CD8-positive, alpha-beta memory T cell (primary cell): ENCODE results near the gene MED10. TPM values are rescaled to one million over a fixed set of nuclear protein-coding genes. Genes with fewer than 3 reads are reported as not detected.

Experiments
- CTCF ChIA-PET: fragments of 350-600 bp; sonication (Branson Sonifier 250); formaldehyde crosslinking; loops from one replicate; lab custom pipeline; 2021; ENCODE audit warnings: antibody characterized with exemption; lab: Charles Lee
- POLR2A ChIA-PET: fragments of 350-600 bp; sonication (Branson Sonifier 250); formaldehyde crosslinking; loops from one replicate; lab custom pipeline; 2021; ENCODE audit warnings: antibody characterized with exemption; lab: Charles Lee
- DNase-seq, 5 donors: peaks; one replicate each; pipeline versions ENCODE4 v3.0.0 to v3.0.0-alpha.2; 2020 to 2022; ENCODE audit warnings: mixed read lengths in 1 of 5
- H3K27ac ChIP-seq: one replicate; pipeline ENCODE4 v1.7.0; 2013; ENCODE audit warnings: low read depth, mild to moderate bottlenecking, low read length, moderate library complexity
- H3K27me3 ChIP-seq: 2 replicates; pipeline ENCODE4 v1.7.0; 2013; ENCODE audit warnings: low read length, mild to moderate bottlenecking; ENCODE audit not compliant: insufficient read depth, poor library complexity, severe bottlenecking
- H3K36me3 ChIP-seq: 2 replicates; pipeline ENCODE4 v1.7.0; 2013; ENCODE audit warnings: mild to moderate bottlenecking, low read length, moderate library complexity; ENCODE audit not compliant: insufficient read depth
- H3K4me1 ChIP-seq: 2 replicates; pipeline ENCODE4 v1.7.0; 2013; ENCODE audit warnings: mild to moderate bottlenecking, low read length, moderate library complexity; ENCODE audit not compliant: insufficient read depth
- H3K4me3 ChIP-seq: 2 replicates; pipeline ENCODE4 v1.7.0; 2013; ENCODE audit warnings: mild to moderate bottlenecking, low read length
- H3K9me3 ChIP-seq: 2 replicates; pipeline ENCODE4 v1.7.0; 2013; ENCODE audit warnings: mild to moderate bottlenecking, low read length
- H3K27ac Mint-ChIP-seq, 8 donors: one replicate each; pipeline ENCODE4 v1.8.0; 2020 to 2021; ENCODE audit warnings: mixed read lengths in 8 of 8, mild to moderate bottlenecking in 6 of 8, inconsistent platforms in 3 of 8, moderate library complexity in 3 of 8
- H3K27me3 Mint-ChIP-seq, 2 donors: one replicate each; pipeline ENCODE4 v1.8.0; 2020 to 2021; ENCODE audit warnings: mixed read lengths in 2 of 2, mild to moderate bottlenecking in 1 of 2, moderate library complexity in 1 of 2
- H3K36me3 Mint-ChIP-seq, 3 donors: one replicate each; pipeline ENCODE4 v1.8.0; 2020 to 2021; ENCODE audit warnings: mixed read lengths in 3 of 3, inconsistent platforms in 1 of 3, mild to moderate bottlenecking in 1 of 3
- H3K4me1 Mint-ChIP-seq, 3 donors: one replicate each; pipeline ENCODE4 v1.8.0; 2020 to 2021; ENCODE audit warnings: mixed read lengths in 3 of 3, inconsistent platforms in 1 of 3, mild to moderate bottlenecking in 1 of 3
- H3K4me3 Mint-ChIP-seq, 7 donors: one replicate each; pipeline ENCODE4 v1.8.0; 2020 to 2021; ENCODE audit warnings: mixed read lengths in 7 of 7, mild to moderate bottlenecking in 6 of 7, moderate library complexity in 4 of 7, inconsistent platforms in 2 of 7
- H3K9me3 Mint-ChIP-seq, 5 donors: one replicate each; pipeline ENCODE4 v1.8.0; 2020 to 2022; ENCODE audit warnings: mixed read lengths in 5 of 5, mild to moderate bottlenecking in 3 of 5, moderate library complexity in 2 of 5, inconsistent platforms in 1 of 5
- polyA plus RNA-seq: library from polyadenylated mRNA; unstranded; fragments of 300-500 nt; fragmentation: Illumina TruSeq; gene quantifications from one replicate; pipeline ENCODE4 v1.2.3, GENCODE V29; 2021
- total RNA-seq, 2 experiments: library from RNA; stranded (reverse); gene quantifications; one replicate each; pipeline ENCODE4 v1.2.3, GENCODE V29; 2021

The MED10 gene
- total and polyA plus RNA-seq, 3 experiments from 2014 or later: 58.8 to 118 (median 66.8) TPM

DNA sequence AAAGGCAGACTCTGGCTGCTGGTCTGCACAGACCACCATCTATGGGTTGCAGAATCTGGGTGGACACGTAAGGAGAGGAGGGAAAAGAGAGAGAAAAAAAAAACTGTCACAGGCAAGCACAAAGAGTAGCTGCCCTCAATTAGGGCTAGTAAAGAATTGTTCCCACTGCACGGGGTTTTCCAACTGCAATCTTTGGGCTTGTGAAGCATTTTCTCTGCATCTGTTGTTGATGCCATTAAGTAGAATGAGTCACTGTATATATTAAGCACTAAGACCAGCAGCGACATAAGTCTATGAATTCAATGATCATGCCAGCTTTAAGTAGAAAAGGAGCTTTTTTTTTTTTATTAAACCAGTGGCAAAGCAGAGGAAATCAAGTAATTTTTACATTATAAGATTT is 40.2 kb downstream of the MED10 start:
- Mint-ChIP-seq H3K27me3 (peaks cover 6 to 7% of the 10 kb centered on the region in 2 donors), H3K4me3 (no peak overlapping the region), H3K27ac (no peak overlapping the region), H3K4me1 (no peaks in the 10 kb centered on the region), H3K36me3 (peaks cover 1 to 13% (median 13%) of the 10 kb centered on the region in 3 donors), H3K9me3 (no peaks in the 10 kb centered on the region)
- H3K36me3 ChIP-seq: no peaks in the 10 kb centered on the region
- no peak overlapping the region for H3K4me3 ChIP-seq
- no peak for DNase-seq
- no peaks in the 10 kb centered on the region for H3K9me3 ChIP-seq
- POLR2A ChIA-PET: no interaction called here
- H3K27me3 ChIP-seq: no peaks in the 10 kb centered on the region
- H3K4me1 ChIP-seq: no peaks in the 10 kb centered on the region
- CTCF ChIA-PET: no interaction called here
- H3K27ac ChIP-seq: no peak overlapping the region

DNA sequence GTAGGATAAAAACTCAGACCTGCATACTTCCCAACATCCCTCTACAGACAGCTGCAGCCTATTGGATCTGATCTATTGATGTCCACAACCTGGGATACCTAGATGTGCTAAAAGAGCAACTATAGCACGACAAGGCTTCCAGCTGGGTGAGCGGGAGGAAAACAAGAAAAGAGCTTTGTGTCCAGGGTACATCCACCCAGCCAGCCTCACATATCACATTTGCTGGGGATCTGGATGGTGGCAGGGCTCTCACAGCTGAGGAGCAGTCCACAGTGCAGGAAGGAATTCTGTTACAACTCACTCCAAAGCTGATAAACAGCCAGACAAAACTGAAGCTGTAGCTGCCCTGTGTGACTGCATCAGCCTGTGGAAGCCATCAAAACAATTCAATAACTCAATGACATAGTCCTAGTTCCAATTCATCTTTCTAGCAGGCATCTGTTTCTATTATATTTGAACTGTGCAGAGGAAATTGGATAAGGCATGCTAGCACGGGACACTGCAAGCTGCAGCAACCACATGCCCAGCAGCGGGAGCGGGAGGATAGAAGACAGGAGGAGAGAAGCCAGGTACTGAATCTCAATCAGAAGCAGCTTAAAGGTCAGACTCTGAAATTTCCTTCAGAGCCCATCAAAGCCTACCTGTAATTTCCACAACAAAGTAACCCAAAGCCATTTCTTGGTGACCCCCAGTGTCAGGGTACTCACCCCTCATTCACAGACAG is 45.0 kb downstream of the MED10 start:
- no peaks in the 10 kb centered on the region for H3K4me1 Mint-ChIP-seq
- no peak for DNase-seq
- CTCF ChIA-PET: no interaction called here
- H3K4me3 Mint-ChIP-seq: no peak overlapping the region
- H3K27ac Mint-ChIP-seq: no peak overlapping the region
- no peaks in the 10 kb centered on the region for H3K9me3 ChIP-seq
- no peaks in the 10 kb centered on the region for H3K4me1 ChIP-seq
- H3K4me3 ChIP-seq: no peak overlapping the region
- H3K9me3 Mint-ChIP-seq: peaks cover 13 to 18% (median 16%) of the 10 kb centered on the region in 5 donors
- POLR2A ChIA-PET: no interaction called here
- peaks cover 0 to 4% of the 10 kb centered on the region in 2 donors for H3K27me3 Mint-ChIP-seq
- H3K27me3 ChIP-seq: no peaks in the 10 kb centered on the region
- H3K27ac ChIP-seq: no peak overlapping the region
- peaks cover 9 to 39% (median 21%) of the 10 kb centered on the region in 3 donors for H3K36me3 Mint-ChIP-seq
- H3K36me3 ChIP-seq: no peaks in the 10 kb centered on the region

DNA sequence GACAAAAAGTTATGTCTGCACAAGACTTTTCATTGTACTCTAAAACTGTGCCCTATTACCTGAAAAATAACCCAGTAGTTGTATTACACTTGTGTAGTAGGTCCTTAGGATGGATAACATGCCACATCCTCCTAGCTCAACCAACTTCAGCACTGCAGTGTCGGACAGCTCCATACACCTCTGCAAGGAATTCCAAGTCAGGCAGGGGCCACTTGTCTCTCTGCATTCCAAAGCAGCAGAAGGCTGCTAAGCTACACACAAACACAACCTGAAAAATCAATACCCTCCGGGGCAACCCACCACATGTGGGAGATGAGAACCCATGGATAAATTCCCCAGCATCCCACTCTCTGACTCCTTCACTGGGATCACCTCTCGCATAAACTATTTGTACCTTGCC is 50.2 kb downstream of the MED10 start:
- no peak for DNase-seq
- Mint-ChIP-seq H3K27me3 (no peaks in the 10 kb centered on the region), H3K4me1 (no peaks in the 10 kb centered on the region), H3K27ac (no peak overlapping the region), H3K4me3 (no peak overlapping the region), H3K9me3 (peaks cover 13 to 18% (median 16%) of the 10 kb centered on the region in 5 donors), H3K36me3 (peaks cover 7 to 31% (median 8%) of the 10 kb centered on the region in 3 donors)
- no peaks in the 10 kb centered on the region for H3K4me1 ChIP-seq
- no peak overlapping the region for H3K27ac ChIP-seq
- H3K36me3 ChIP-seq: no peaks in the 10 kb centered on the region
- ChIA-PET CTCF (no interaction called here), POLR2A (no interaction called here)
- no peaks in the 10 kb centered on the region for H3K9me3 ChIP-seq
- H3K27me3 ChIP-seq: no peaks in the 10 kb centered on the region
- no peak overlapping the region for H3K4me3 ChIP-seq

DNA sequence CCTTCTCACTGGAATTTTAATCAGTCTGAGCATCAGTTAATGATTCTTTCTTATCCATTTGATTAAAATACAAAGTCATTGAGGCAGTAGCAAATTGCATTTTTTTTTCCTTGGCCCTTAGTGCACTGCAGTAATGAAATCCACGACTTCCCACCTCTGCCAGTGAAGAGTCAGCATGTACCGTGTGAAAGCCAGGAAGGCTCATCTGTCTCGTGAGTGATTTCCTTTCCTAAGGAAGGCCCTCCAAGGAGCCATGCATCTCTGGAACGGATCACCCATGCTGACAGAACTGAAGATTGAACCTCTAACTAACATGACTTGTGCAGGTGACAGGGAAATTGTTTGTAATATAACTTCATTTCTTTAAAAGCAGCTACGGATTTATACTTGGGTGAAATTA is 51.6 kb downstream of the MED10 start:
- Histone ChIP-seq H3K4me3 (no peak overlapping the region), H3K27ac (no peak overlapping the region), H3K9me3 (no peaks in the 10 kb centered on the region), H3K36me3 (no peaks in the 10 kb centered on the region), H3K27me3 (no peaks in the 10 kb centered on the region), H3K4me1 (no peaks in the 10 kb centered on the region)
- Mint-ChIP-seq H3K36me3 (peaks cover 4 to 24% (median 7%) of the 10 kb centered on the region in 3 donors), H3K4me3 (no peak overlapping the region), H3K4me1 (no peaks in the 10 kb centered on the region), H3K9me3 (peaks cover 13 to 18% (median 16%) of the 10 kb centered on the region in 5 donors), H3K27me3 (no peaks in the 10 kb centered on the region), H3K27ac (no peak overlapping the region)
- ChIA-PET CTCF (no interaction called here), POLR2A (no interaction called here)
- no peak for DNase-seq

DNA sequence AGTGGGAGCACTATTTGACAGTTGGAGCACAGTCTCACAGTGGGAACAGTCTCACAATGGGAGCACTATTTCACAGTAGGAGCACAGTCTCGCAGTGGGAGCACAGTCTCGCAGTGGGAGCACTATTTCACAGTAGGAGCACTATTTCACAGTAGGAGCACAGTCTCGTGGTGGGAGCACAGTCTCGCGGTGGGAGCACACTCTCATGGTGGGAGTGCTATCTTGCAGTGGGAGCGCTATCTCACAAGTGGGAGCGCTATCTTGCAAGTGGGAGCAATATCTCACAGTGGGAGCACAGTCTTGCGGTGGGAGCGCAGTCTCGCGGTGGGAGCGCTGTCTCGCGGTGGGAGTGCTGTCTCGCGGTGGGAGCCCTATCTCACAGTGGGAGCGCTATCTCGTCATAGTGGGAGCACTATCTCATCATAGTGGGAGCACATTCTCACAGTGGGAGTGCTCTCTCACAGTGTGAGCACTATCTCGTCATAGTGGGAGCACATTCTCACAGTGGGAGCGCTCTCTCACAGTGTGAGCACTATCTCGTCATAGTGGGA is 56.1 kb downstream of the MED10 start:
- Histone ChIP-seq H3K4me1 (no peaks in the 10 kb centered on the region), H3K27ac (no peak overlapping the region), H3K36me3 (no peaks in the 10 kb centered on the region), H3K9me3 (no peaks in the 10 kb centered on the region), H3K4me3 (no peak overlapping the region), H3K27me3 (no peaks in the 10 kb centered on the region)
- no peak for DNase-seq
- Mint-ChIP-seq H3K27me3 (no peaks in the 10 kb centered on the region), H3K9me3 (peaks cover 0 to 2% (median 0%) of the 10 kb centered on the region in 5 donors), H3K36me3 (peaks cover 0 to 9% (median 0%) of the 10 kb centered on the region in 3 donors), H3K4me3 (no peak overlapping the region), H3K4me1 (no peaks in the 10 kb centered on the region), H3K27ac (no peak overlapping the region)
- ChIA-PET POLR2A (no interaction called here), CTCF (no interaction called here)

Other genes with a start within 250 kb of the MED10 start
- not detected for gene UBE2QL1, start 70.3 kb upstream of the MED10 start, total RNA-seq
- gene UBE2QL1, start 70.3 kb upstream of the MED10 start, polyA plus RNA-seq: not detected